Measurements from ENCODE around the gene PLLP.

Gene PLLP

DNA sequence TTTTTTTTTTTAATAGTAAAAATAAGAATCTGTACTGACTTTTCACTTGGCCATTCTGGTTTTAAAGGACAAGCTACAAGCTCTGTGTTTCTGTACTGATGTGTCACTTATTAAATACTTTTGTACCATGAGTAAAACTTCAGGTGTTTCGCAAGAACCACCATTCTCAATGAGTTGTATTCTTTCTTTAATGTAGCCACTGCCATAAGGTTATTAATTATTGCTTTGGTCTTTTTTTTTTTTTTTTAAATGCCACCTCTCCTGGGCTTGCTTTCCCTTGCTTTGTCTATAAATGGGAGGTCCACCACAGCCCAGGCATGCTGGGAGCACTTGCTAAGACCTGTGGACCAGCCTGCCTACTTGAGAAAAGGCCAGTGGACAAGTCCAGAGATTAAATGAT lies 31.0 kb downstream of the PLLP start:
- no peak for DNase-seq

DNA sequence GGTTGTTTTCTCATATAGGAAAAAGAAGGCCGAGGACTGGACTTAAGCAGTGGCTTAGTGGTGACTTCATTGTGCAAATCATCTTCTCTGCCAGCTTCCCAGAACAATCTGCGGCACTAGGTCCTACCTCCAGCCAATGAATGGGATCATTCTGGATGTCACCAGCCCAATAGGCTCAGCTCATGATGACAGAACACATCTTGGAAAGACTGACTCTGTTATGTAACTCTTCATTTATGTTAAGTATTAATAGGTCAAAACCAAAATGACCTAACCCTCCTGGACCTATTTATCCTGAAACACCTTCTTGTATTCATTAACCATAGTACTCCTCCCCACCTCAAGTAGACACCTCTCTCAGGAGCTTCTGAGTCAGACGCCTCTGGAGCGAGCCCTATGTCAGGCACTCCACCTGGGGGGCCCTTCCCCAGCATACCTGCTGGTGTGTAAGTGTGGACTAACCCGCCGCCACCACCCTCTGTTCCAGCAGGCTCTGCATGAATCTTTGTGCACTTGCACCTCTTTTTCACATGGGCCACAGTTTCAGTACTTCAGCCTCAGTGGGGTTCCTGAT lies 32.2 kb downstream of the PLLP start:
- DNase-seq, result no peak

DNA sequence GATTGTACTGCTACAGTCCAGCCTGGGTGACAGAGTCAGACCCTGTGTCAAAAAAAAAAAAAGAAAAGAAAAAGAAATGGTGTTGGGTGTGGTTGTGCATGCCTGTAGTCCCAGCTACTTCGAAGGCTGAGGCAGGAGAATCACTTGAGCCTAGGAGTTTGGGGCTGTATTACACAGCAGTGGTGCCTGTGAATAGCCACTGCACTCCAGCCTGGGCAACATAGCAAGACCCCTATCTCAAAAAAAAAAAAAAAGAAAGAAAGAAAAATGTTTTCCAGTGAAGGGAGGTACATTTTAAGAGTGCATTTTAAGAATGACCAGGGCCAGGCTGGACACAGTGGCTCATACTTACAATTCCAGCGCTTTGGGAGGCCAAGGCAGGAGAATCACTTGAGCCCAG lies 33.1 kb downstream of the PLLP start:
- no peak for DNase-seq

GRCh38 chr16:57245472-57246113 lies 38.9 kb downstream of the PLLP start:
- no peak for DNase-seq

GRCh38 chr16:57244767-57245471 lies 39.6 kb downstream of the PLLP start, which contains the start of gene ARL2BP:
TSS of gene ARL2BP (plus strand) at chr16:57245259. CDS start at chr16:57245368, 109 bp downstream.
- DNase-seq, result peak; percentile 97 to 98

- DNase-seq, result no peak
Measured at GRCh38 chr16:57244463-57244766, 40.1 kb downstream of the PLLP start.

GRCh38 chr16:57242650-57243049 lies 41.8 kb downstream of the PLLP start:
- no peak for DNase-seq

DNA sequence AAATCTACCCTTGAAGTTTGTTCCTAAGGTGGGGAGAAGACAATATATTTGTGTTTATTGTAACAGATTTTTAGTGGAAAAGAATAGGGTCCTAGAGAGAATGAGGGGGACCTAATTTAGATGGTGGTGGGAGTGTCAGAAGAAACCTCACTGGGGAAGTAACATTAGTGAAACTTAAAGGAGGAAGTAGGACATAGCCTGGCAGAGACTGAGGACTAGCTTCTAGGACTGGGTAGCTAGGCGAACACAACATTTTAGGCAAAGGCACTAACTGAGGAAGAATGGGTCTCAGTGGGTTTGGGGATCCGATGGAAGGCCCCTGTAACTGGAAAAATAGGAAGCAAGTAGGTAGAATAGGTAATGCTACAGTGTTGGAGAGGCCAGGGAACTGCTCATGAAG lies 43.6 kb downstream of the PLLP start:
- no peak for DNase-seq

DNA sequence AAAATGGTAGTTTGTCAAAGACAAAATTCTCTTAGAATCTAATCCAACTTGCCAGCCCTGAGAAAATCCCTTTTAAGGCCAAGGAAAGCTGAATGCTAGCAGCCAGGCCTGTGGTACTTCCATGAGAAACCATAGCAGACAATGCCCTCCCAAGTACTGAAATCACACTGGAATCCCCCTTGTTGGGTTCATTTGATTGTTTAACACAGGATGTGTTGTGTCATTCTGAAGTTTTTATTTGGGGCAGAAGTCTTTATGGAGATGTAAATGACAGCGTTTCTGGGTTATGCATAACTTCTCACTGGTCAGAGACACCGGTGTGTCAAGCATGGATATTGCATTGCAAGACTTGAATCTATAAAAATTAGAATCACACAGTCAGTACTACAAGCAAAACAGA lies 45.4 kb downstream of the PLLP start:
- no peak for DNase-seq

GRCh38 chr16:57238682-57239081 lies 45.8 kb downstream of the PLLP start:
- DNase-seq, result no peak

- DNase-seq, result no peak
Measured at GRCh38 chr16:57236022-57236350, 48.5 kb downstream of the PLLP start.

- no peak for DNase-seq
Measured at GRCh38 chr16:57235128-57236021, 49.1 kb downstream of the PLLP start.

GRCh38 chr16:57234707-57235092 lies 49.8 kb downstream of the PLLP start:
- no peak for DNase-seq

DNA sequence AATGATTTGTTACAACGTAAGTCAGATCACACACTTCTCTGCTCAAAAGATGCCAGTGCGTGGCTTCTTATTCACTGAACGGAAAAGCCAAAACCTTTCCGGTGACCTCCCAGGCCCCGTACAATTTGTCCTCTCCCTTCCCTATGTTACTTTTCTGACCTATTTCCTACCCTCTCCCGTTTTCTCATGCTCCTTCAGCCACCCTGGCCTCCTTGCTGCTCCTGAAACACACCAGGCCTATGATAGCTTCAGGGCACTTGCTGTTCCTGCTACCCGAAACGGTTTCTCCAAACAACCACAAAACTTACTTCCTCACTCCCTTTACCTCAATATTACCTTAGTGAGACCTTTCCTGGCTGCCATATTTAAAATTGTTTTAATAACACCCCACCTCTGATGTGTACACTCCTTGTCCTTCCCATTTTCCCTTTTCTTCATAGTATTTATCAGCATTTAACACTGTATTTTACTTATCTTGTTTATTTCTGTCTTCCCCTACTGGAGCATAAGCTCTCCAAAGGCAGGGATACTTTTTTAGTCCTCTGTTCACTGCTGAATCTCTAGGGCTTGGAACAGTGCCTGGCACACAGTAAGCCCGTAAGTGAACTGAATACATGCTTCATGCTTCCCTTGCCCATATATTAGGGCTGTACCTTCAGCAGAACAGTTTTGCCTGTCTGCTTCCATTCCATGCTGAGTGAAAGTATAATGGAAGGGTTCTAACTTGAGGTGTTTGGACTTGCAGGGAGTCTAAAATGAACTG lies 50.3 kb downstream of the PLLP start:
- DNase-seq, result no peak

DNA sequence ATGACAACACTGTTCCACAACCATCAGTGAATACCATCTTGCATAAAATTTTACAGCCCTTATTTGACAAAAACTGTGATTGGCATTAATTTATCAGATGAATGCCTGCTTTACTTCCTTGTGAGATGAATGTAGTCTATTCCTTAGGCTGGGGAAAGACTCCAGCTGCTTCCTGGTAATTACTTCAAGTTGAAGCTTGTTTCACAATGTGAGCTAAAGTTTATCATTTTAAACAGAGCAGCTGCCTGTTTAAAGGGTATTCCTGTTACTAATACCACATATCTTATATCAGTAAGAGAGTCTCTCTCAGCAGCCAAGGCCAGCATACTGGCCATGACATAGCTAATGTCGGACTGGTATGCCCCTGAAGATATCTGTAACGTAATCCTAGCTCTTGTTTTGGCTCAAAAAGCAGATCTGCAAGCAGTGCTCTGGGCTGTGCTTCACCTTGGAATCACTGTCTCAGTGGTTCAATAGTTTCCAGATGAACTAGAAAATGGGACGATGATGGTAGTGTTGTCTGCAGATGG lies 52.6 kb downstream of the PLLP start:
- no peak for DNase-seq

GRCh38 chr16:57229079-57229478 lies 55.4 kb downstream of the PLLP start:
- DNase-seq, result no peak

GRCh38 chr16:57226701-57227621 lies 57.5 kb downstream of the PLLP start:
- DNase-seq, result no peak

DNA sequence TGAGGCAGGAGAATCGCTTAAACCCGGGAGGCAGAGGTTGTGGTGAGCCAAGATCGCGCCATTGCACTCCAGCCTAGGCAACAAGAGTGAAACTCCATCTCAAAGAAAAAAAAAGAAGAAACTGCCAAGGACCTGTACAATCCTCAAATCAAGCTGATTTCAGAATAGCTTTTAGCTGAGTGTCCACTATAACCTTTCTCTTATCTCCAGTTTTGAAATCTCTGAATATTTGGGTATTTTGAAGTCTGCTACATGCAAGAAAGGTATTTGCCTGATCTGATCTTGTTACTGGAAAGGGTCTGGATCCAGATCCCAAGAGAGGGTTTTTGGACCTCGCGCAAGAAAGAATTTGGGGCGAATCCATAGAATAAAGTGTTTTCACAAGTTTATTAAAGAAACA lies 58.5 kb downstream of the PLLP start:
- DNase-seq, result no peak

- DNase-seq, result no peak
Measured at GRCh38 chr16:57224651-57225335, 59.7 kb downstream of the PLLP start.

GRCh38 chr16:57223057-57223456 lies 61.4 kb downstream of the PLLP start:
- no peak for DNase-seq

DNA sequence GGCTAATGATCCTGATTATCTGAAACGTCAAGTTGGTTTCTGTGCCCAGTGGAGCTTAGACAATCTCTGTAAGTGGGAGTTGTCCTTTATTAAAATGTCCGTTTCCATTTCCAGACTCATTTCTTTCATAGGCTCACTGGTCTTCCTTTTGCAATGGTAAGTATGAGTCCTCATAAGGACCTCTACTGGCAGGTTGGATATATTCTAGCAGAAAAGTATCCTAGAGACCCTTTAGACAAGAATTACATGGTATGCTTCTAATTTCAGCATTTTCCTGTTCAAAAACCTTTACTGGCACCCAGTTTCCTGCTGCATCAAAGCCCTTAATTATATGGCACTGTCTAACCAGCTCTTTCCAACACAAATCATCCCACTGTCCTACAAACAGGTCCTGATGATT lies 67.5 kb downstream of the PLLP start:
- DNase-seq, result no peak

Measured in hippocampal formation (tissue), 2 donors.